Measurements from ENCODE around the gene GNG14. TPM values are rescaled to one million over a fixed set of nuclear protein-coding genes. Genes with fewer than 3 reads are reported as not detected.

The GNG14 gene
- total RNA-seq, 2 donors from 2014 or later: not detected

GRCh38 chr19:12668932-12669269 lies 18.9 kb upstream of the GNG14 start:
- peak overlapping the region; percentile 97 to 99 for H3K27ac ChIP-seq
- no peak for TF ChIP-seq CTCF (IDR thresholded peaks at IDR 0.05)
- H3K27me3 ChIP-seq: no peaks in the 10 kb centered on the region
- peaks cover 7% of the 10 kb centered on the region for H3K36me3 ChIP-seq
- peaks cover 0 to 41% of the 10 kb centered on the region in 2 donors for H3K4me1 ChIP-seq
- H3K4me3 ChIP-seq: peak overlapping the region; percentile 86 to 93
- H3K9me3 ChIP-seq: no peaks in the 10 kb centered on the region
- DNase-seq (ENCODE audit: low spot score): peak; percentile 63

DNA sequence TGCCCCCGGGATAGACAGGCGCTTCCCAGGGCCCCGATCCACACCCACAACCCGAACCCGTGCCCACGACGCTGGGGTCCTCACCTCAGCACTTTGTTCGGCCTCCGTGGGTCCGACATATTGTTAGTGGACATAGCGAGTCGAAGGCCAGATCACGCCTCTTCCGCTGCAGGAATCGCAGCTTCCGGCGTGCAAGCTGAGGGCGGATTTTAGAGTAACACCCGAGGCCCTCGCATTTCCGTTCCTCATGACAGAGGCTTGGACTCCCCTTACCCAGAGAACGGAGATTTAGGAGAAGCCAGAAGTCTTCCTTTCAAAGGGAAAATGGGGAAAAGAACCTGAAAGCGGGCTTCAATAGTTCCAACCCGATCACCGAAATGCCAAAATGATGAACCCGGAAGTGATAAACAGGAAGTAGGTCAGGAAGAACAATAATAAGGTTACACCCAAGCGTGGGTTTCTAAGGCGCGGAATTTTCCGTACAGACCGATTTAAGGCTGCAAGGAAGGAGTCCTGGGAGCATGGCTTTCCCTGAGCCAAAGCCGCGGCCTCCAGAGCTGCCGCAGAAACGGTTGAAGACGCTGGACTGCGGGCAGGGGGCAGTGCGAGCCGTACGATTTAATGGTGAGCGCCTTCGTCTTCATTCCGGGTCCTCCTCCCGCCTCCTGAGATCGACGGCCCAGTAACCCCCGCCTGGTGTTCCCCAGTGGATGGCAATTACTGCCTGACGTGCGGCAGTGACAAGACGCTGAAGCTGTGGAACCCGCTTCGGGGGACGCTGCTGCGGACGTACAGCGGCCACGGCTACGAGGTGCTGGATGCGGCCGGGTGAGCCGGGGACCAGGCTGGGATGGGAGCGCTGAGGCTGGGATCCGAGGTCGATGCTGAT lies 18.3 kb upstream of the GNG14 start:
- DNase-seq (ENCODE audit: low spot score): peak; percentile 86
- peak overlapping the region; percentile 86 to 93 for H3K4me3 ChIP-seq
- no peaks in the 10 kb centered on the region for H3K27me3 ChIP-seq
- peaks cover 0 to 41% of the 10 kb centered on the region in 2 donors for H3K4me1 ChIP-seq
- peak in 1 of 2 donors; percentile 14 for TF ChIP-seq CTCF (IDR thresholded peaks at IDR 0.05)
- no peaks in the 10 kb centered on the region for H3K9me3 ChIP-seq
- H3K27ac ChIP-seq: peak overlapping the region; percentile 97 to 99
- H3K36me3 ChIP-seq: peaks cover 10% of the 10 kb centered on the region

- peaks cover 0 to 41% of the 10 kb centered on the region in 2 donors for H3K4me1 ChIP-seq
- H3K9me3 ChIP-seq: no peaks in the 10 kb centered on the region
- no peak for DNase-seq (ENCODE audit: low spot score)
- peak overlapping the region; percentile 97 to 99 for H3K27ac ChIP-seq
- TF ChIP-seq CTCF (IDR thresholded peaks at IDR 0.05): no peak
- peak overlapping the region; percentile 86 to 93 for H3K4me3 ChIP-seq
- no peaks in the 10 kb centered on the region for H3K27me3 ChIP-seq
- H3K36me3 ChIP-seq: peaks cover 18% of the 10 kb centered on the region
These were observed 17.5 kb upstream of the GNG14 start for GRCh38 chr19:12670159-12670928.

- Histone ChIP-seq H3K4me3 (no peak overlapping the region), H3K9me3 (no peaks in the 10 kb centered on the region), H3K4me1 (peaks cover 0 to 22% of the 10 kb centered on the region in 2 donors), H3K27me3 (no peaks in the 10 kb centered on the region), H3K27ac (no peak overlapping the region), H3K36me3 (peaks cover 38% of the 10 kb centered on the region)
- DNase-seq (ENCODE audit: low spot score): no peak
- TF ChIP-seq CTCF (IDR thresholded peaks at IDR 0.05): no peak
These were observed 15.1 kb upstream of the GNG14 start for GRCh38 chr19:12672744-12673143.

GRCh38 chr19:12675399-12675798 lies 12.4 kb upstream of the GNG14 start:
- Histone ChIP-seq H3K9me3 (no peaks in the 10 kb centered on the region), H3K27ac (no peak overlapping the region), H3K27me3 (no peaks in the 10 kb centered on the region), H3K4me1 (peaks cover 0 to 8% of the 10 kb centered on the region in 2 donors), H3K36me3 (peaks cover 61% of the 10 kb centered on the region), H3K4me3 (no peak overlapping the region)
- DNase-seq (ENCODE audit: low spot score): no peak
- no peak for TF ChIP-seq CTCF (IDR thresholded peaks at IDR 0.05)
